Gastroesophageal sphincter (tissue), 4 donors: Measurements from ENCODE around the gene SEL1L. TPM values are rescaled to one million over a fixed set of nuclear protein-coding genes. Genes with fewer than 3 reads are reported as not detected.

Source experiments
- ATAC-seq: fragments of 150-250 bp; one replicate; pipeline ENCODE4 v1.9.1; 2016; ENCODE audit warnings: mild to moderate bottlenecking, moderate library complexity
- H3K27ac ChIP-seq, 4 donors: fragments of 200-600 bp; sonication (generic) in 3 of 4; 1 replicate in 3 of 4; 2 replicates in 1 of 4; pipeline ENCODE4 v1.5.1; 2016 to 2019
- H3K27me3 ChIP-seq: fragments of 200-600 bp; sonication (generic); one replicate; pipeline ENCODE4 v1.5.1; 2019
- H3K36me3 ChIP-seq, 2 donors: fragments of 200-600 bp; sonication (generic); one replicate each; pipeline ENCODE4 v1.5.1; 2019; ENCODE audit warnings: control low read depth in 1 of 2
- H3K4me1 ChIP-seq, 3 donors: fragments of 200-600 bp; sonication (generic); 1 replicate in 2 of 3; 2 replicates in 1 of 3; pipeline ENCODE4 v1.5.1; 2016 to 2019; ENCODE audit warnings: control low read depth in 2 of 3
- H3K4me3 ChIP-seq, 2 donors: fragments of 200-600 bp; sonication (generic); one replicate each; pipeline ENCODE4 v1.5.1; 2019; ENCODE audit warnings: mild to moderate bottlenecking in 1 of 2, moderate library complexity in 1 of 2
- H3K9me3 ChIP-seq, 3 donors: fragments of 200-600 bp; sonication (generic); one replicate each; pipeline ENCODE4 v1.5.1; 2017 to 2019; ENCODE audit warnings: control low read depth in 2 of 3
- CTCF ChIP-seq, 4 experiments: fragments of 200-600 bp in 2 of 4; fragments of 450-650 bp in 2 of 4; sonication (generic) in 1 of 4; IDR thresholded peaks; one replicate each; pipeline ENCODE4 v1.5.1; 2017 to 2019; ENCODE audit warnings: antibody characterized with exemption in 4 of 4, mild to moderate bottlenecking in 2 of 4, moderate library complexity in 2 of 4
- EP300 ChIP-seq: sonication (generic); formaldehyde crosslinking; IDR thresholded peaks from one replicate; pipeline ENCODE4 v1.6.1; 2017; ENCODE audit warnings: antibody characterized with exemption, mild to moderate bottlenecking
- POLR2A ChIP-seq, 2 donors: fragments of 450-650 bp; IDR thresholded peaks; one replicate each; pipeline ENCODE4 v1.6.1; 2017; ENCODE audit warnings: antibody characterized with exemption in 2 of 2, mild to moderate bottlenecking in 2 of 2, moderate library complexity in 1 of 2
- POLR2AphosphoS5 ChIP-seq: sonication (generic); formaldehyde crosslinking; IDR thresholded peaks from one replicate; pipeline ENCODE4 v1.6.1; 2017; ENCODE audit warnings: antibody characterized with exemption
- WGBS, 2 donors: methylation state at CpG; one replicate each; pipeline ENCODE4 v1.1.5; 2018; ENCODE audit warnings: low coverage in 1 of 2; 5-methylcytosine and 5-hydroxymethylcytosine counted together
- total RNA-seq, 4 donors: library from RNA; depleted of rRNA; stranded (reverse); fragments of >200 nt; gene quantifications; one replicate each; pipeline ENCODE4 v1.1.0, GENCODE V29; 2016

The SEL1L gene
- total RNA-seq, 4 donors from 2014 or later, result 53.7 to 82.8 (median 71.6) TPM

- H3K27ac ChIP-seq, result no peak overlapping the region
- peaks cover 25% of the 10 kb centered on the region for H3K27me3 ChIP-seq
- H3K9me3 ChIP-seq, result no peaks in the 10 kb centered on the region
- ATAC-seq, result no peak
- TF ChIP-seq CTCF (IDR thresholded peaks at IDR 0.05) (peak; percentile 80 to 88 (median 86)), EP300 (no peak)
- WGBS, 2 donors, result 14 to 22% methylated on average over 8 of the region's 8 CpGs
- peaks cover 0 to 28% (median 4%) of the 10 kb centered on the region in 3 donors for H3K4me1 ChIP-seq
- no peak overlapping the region for H3K4me3 ChIP-seq
- H3K36me3 ChIP-seq, result no peaks in the 10 kb centered on the region
Measured at GRCh38 chr14:81453166-81453766, 80.4 kb downstream of the SEL1L start.

- no peak for ATAC-seq
- TF ChIP-seq POLR2AphosphoS5, result no peak
- TF ChIP-seq CTCF (IDR thresholded peaks at IDR 0.05), result no peak
- TF ChIP-seq POLR2A (IDR thresholded peaks at IDR 0.05), result no peak
- TF ChIP-seq EP300, result no peak
- H3K9me3 ChIP-seq, result no peaks in the 10 kb centered on the region
- H3K27me3 ChIP-seq, result peaks cover 32% of the 10 kb centered on the region
- no peaks in the 10 kb centered on the region for H3K36me3 ChIP-seq
- no peak overlapping the region for H3K27ac ChIP-seq
- whole genome bisulfite sequencing, 2 donors, result 63 to 69% methylated on average over 7 to 8 of the region's 11 CpGs
- peaks cover 0 to 30% (median 4%) of the 10 kb centered on the region in 3 donors for H3K4me1 ChIP-seq
- no peak overlapping the region for H3K4me3 ChIP-seq
Measured at GRCh38 chr14:81452341-81453133, 81.1 kb downstream of the SEL1L start.

GRCh38 chr14:81450976-81451375, 82.7 kb downstream of the SEL1L start:
- 93 to 100% methylated on average over 1 of the region's 3 CpGs for WGBS, 2 donors
- Histone ChIP-seq H3K27me3 (peaks cover 46% of the 10 kb centered on the region), H3K27ac (no peak overlapping the region), H3K9me3 (no peaks in the 10 kb centered on the region), H3K4me3 (no peak overlapping the region), H3K36me3 (no peaks in the 10 kb centered on the region), H3K4me1 (peaks cover 0 to 42% (median 4%) of the 10 kb centered on the region in 3 donors)
- ATAC-seq, result no peak
- TF ChIP-seq POLR2A (IDR thresholded peaks at IDR 0.05), result no peak
- TF ChIP-seq EP300, result no peak
- no peak for TF ChIP-seq POLR2AphosphoS5
- no peak for TF ChIP-seq CTCF (IDR thresholded peaks at IDR 0.05)

GRCh38 chr14:81450100-81450531, 83.5 kb downstream of the SEL1L start:
- WGBS, 2 donors, result 10 to 14% methylated on average over 1 to 2 of the region's 10 CpGs
- H3K27ac ChIP-seq, result peak overlapping the region in 2 of 4 donors; percentile 40 to 47
- no peaks in the 10 kb centered on the region for H3K36me3 ChIP-seq

More at GRCh38 chr14:81450100-81450531, 83.5 kb downstream of the SEL1L start:
- no peak for TF ChIP-seq POLR2A (IDR thresholded peaks at IDR 0.05)
- no peak for TF ChIP-seq EP300
- TF ChIP-seq CTCF (IDR thresholded peaks at IDR 0.05), result no peak
- TF ChIP-seq POLR2AphosphoS5, result no peak
- Histone ChIP-seq H3K27me3 (peaks cover 48% of the 10 kb centered on the region), H3K4me1 (peaks cover 0 to 42% (median 4%) of the 10 kb centered on the region in 3 donors), H3K4me3 (no peak overlapping the region), H3K9me3 (no peaks in the 10 kb centered on the region)
- ATAC-seq, result peak; percentile 70
